HepG2 (cell line): ENCODE measurements around the gene RARG.

Experiments used
- POLR2AphosphoS5 ChIP-seq: IDR thresholded peaks from 2 replicates; pipeline ENCODE4 v1.6.1; 2012; ENCODE audit warnings: low read depth, low read length
- ZNF577 ChIP-seq: sonication (generic); formaldehyde crosslinking; IDR thresholded peaks from 2 replicates; pipeline ENCODE4 v1.4.0; 2020; ENCODE audit warnings: mild to moderate bottlenecking, low read depth, missing genetic modification reagents, borderline replicate concordance
- ZNF777 ChIP-seq: sonication (generic); formaldehyde crosslinking; IDR thresholded peaks from 2 replicates; pipeline ENCODE4 v1.4.0; 2020; ENCODE audit warnings: missing genetic modification reagents
- TF ChIP-seq, protein P1 (sequence below): sonication (generic); formaldehyde crosslinking; IDR thresholded peaks from 2 replicates; pipeline ENCODE4 v1.5.0; 2020; ENCODE audit warnings: mild to moderate bottlenecking, missing genetic modification reagents, moderate library complexity
- TF ChIP-seq, protein P2 (sequence below): sonication (generic); formaldehyde crosslinking; IDR thresholded peaks from 2 replicates; pipeline ENCODE4 v1.8.1; 2023; ENCODE audit warnings: mild to moderate bottlenecking, inconsistent platforms, moderate library complexity, missing genetic modification reagents, borderline replicate concordance
- TF ChIP-seq, protein P3 (sequence below): sonication (generic); formaldehyde crosslinking; IDR thresholded peaks from 2 replicates; pipeline ENCODE4 v1.4.0; 2020; ENCODE audit warnings: missing genetic modification reagents, borderline replicate concordance
- TF ChIP-seq, protein P4 (sequence below): sonication (generic); formaldehyde crosslinking; IDR thresholded peaks from 2 replicates; pipeline ENCODE4 v1.4.0; 2020; ENCODE audit warnings: mild to moderate bottlenecking, missing genetic modification reagents

DNA sequence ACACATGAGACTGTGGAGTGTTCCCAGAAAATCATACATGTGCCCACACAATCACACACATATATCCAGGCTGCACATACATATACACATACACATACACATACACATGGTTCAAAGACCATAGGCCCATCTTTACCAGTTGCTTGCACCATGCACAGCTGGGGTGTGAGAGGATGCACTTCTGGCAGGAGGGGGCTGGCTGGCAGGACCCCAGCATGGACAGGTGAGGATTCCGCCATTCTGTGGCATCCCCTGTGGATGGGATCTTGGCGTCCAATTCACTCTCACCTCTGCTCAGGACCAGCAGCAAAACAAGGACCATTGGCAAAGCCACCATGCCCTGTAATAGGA, 31.9 kb downstream of the RARG start:
- TF ChIP-seq, protein P1, sequence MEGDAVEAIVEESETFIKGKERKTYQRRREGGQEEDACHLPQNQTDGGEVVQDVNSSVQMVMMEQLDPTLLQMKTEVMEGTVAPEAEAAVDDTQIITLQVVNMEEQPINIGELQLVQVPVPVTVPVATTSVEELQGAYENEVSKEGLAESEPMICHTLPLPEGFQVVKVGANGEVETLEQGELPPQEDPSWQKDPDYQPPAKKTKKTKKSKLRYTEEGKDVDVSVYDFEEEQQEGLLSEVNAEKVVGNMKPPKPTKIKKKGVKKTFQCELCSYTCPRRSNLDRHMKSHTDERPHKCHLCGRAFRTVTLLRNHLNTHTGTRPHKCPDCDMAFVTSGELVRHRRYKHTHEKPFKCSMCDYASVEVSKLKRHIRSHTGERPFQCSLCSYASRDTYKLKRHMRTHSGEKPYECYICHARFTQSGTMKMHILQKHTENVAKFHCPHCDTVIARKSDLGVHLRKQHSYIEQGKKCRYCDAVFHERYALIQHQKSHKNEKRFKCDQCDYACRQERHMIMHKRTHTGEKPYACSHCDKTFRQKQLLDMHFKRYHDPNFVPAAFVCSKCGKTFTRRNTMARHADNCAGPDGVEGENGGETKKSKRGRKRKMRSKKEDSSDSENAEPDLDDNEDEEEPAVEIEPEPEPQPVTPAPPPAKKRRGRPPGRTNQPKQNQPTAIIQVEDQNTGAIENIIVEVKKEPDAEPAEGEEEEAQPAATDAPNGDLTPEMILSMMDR, result no peak
- TF ChIP-seq POLR2AphosphoS5 (no peak), ZNF577 (CRISPR knock-in tag) (no peak), ZNF777 (CRISPR knock-in tag) (no peak)
- TF ChIP-seq, protein P2, sequence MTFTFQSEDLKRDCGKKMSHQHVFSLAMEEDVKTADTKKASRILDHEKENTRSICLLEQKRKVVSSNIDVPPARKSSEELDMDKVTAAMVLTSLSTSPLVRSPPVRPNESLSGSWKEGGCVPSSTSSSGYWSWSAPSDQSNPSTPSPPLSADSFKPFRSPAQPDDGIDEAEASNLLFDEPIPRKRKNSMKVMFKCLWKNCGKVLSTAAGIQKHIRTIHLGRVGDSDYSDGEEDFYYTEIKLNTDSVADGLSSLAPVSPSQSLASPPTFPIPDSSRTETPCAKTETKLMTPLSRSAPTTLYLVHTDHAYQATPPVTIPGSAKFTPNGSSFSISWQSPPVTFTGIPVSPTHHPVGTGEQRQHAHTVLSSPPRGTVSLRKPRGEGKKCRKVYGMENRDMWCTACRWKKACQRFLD, result no peak
- TF ChIP-seq, protein P3, sequence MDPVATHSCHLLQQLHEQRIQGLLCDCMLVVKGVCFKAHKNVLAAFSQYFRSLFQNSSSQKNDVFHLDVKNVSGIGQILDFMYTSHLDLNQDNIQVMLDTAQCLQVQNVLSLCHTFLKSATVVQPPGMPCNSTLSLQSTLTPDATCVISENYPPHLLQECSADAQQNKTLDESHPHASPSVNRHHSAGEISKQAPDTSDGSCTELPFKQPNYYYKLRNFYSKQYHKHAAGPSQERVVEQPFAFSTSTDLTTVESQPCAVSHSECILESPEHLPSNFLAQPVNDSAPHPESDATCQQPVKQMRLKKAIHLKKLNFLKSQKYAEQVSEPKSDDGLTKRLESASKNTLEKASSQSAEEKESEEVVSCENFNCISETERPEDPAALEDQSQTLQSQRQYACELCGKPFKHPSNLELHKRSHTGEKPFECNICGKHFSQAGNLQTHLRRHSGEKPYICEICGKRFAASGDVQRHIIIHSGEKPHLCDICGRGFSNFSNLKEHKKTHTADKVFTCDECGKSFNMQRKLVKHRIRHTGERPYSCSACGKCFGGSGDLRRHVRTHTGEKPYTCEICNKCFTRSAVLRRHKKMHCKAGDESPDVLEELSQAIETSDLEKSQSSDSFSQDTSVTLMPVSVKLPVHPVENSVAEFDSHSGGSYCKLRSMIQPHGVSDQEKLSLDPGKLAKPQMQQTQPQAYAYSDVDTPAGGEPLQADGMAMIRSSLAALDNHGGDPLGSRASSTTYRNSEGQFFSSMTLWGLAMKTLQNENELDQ, result no peak
- TF ChIP-seq, protein P4, sequence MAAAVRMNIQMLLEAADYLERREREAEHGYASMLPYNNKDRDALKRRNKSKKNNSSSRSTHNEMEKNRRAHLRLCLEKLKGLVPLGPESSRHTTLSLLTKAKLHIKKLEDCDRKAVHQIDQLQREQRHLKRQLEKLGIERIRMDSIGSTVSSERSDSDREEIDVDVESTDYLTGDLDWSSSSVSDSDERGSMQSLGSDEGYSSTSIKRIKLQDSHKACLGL, result no peak
